Mesenchymal stem cell (in vitro differentiated cells and primary cell): ENCODE measurements around the gene RADIL.

Source experiments
- DNase-seq: peaks from one replicate; pipeline ENCODE4 v3.0.0-alpha.2; 2013
- H2AFZ ChIP-seq: one replicate; pipeline ENCODE4 v1.6.1; 2013; ENCODE audit warnings: low read depth, mild to moderate bottlenecking, control low read depth, inconsistent platforms, low read length, moderate library complexity
- H2AK5ac ChIP-seq: 2 replicates; pipeline ENCODE4 v1.6.1; 2013; ENCODE audit warnings: low read length, moderate library complexity, mild to moderate bottlenecking, inconsistent platforms; ENCODE audit not compliant: severe bottlenecking
- H2BK120ac ChIP-seq: one replicate; pipeline ENCODE4 v1.6.1; 2013; ENCODE audit warnings: low read depth, mild to moderate bottlenecking, inconsistent platforms, low read length, moderate library complexity
- H2BK12ac ChIP-seq, 2 experiments: one replicate each; pipeline ENCODE4 v1.6.1; 2013; ENCODE audit warnings: inconsistent platforms in 2 of 2, low read length in 2 of 2, mild to moderate bottlenecking in 2 of 2, moderate library complexity in 2 of 2, control low read depth in 1 of 2
- H2BK15ac ChIP-seq: one replicate; pipeline ENCODE4 v1.6.1; 2013; ENCODE audit warnings: mild to moderate bottlenecking, low read depth, inconsistent platforms; ENCODE audit not compliant: poor library complexity, severe bottlenecking
- H2BK5ac ChIP-seq: 2 replicates; pipeline ENCODE4 v1.6.1; 2013; ENCODE audit warnings: low read depth, mild to moderate bottlenecking, low read length, control low read depth, inconsistent platforms; ENCODE audit not compliant: poor library complexity, severe bottlenecking
- H3K14ac ChIP-seq, 2 experiments: one replicate each; pipeline ENCODE4 v1.6.1; 2013; ENCODE audit warnings: inconsistent platforms in 2 of 2, low read length in 2 of 2, control low read depth in 1 of 2, mild to moderate bottlenecking in 1 of 2, moderate library complexity in 1 of 2
- H3K18ac ChIP-seq, 2 experiments: one replicate each; pipeline ENCODE4 v1.6.1; 2013; ENCODE audit warnings: inconsistent platforms in 2 of 2, low read length in 2 of 2, control low read depth in 1 of 2, low read depth in 1 of 2, mild to moderate bottlenecking in 1 of 2
- H3K23ac ChIP-seq, 2 experiments: one replicate each; pipeline ENCODE4 v1.6.1; 2013; ENCODE audit warnings: inconsistent platforms in 2 of 2, low read length in 2 of 2, mild to moderate bottlenecking in 2 of 2, moderate library complexity in 2 of 2, control low read depth in 1 of 2
- H3K27ac ChIP-seq: 2 replicates; pipeline ENCODE4 v1.5.1; 2013; ENCODE audit warnings: mild to moderate bottlenecking, moderate library complexity, low read length, control low read depth, inconsistent platforms; ENCODE audit not compliant: poor library complexity, severe bottlenecking
- H3K27me3 ChIP-seq, 2 experiments: 2 replicates each; pipeline versions ENCODE4 v1.6.1 to v1.7.0; 2013; ENCODE audit warnings: low read length in 2 of 2, mild to moderate bottlenecking in 2 of 2, moderate library complexity in 2 of 2, control low read depth in 1 of 2, inconsistent platforms in 1 of 2; ENCODE audit not compliant: control insufficient read depth in 1 of 2, insufficient read depth in 1 of 2
- H3K36me3 ChIP-seq, 2 experiments: 2 replicates each; pipeline versions ENCODE4 v1.6.1 to v1.7.0; 2013; ENCODE audit warnings: low read length in 2 of 2, control low read depth in 1 of 2, inconsistent platforms in 1 of 2, low read depth in 1 of 2, mild to moderate bottlenecking in 1 of 2; ENCODE audit not compliant: insufficient read depth in 2 of 2, control insufficient read depth in 1 of 2
- H3K4ac ChIP-seq, 2 experiments: one replicate each; pipeline ENCODE4 v1.6.1; 2013; ENCODE audit warnings: inconsistent platforms in 2 of 2, low read length in 2 of 2, mild to moderate bottlenecking in 2 of 2, moderate library complexity in 2 of 2, control low read depth in 1 of 2, low read depth in 1 of 2
- H3K4me1 ChIP-seq: 2 replicates; pipeline ENCODE4 v1.6.1; 2013; ENCODE audit warnings: low read depth, low read length, control low read depth; ENCODE audit not compliant: control insufficient read depth, insufficient read depth
- H3K4me2 ChIP-seq: 2 replicates; pipeline ENCODE4 v1.6.1; 2013; ENCODE audit warnings: low read length, mild to moderate bottlenecking, inconsistent platforms; ENCODE audit not compliant: poor library complexity, severe bottlenecking
- H3K4me3 ChIP-seq, 2 experiments: 2 replicates each; pipeline versions ENCODE4 v1.5.1 to v1.7.0; 2013; ENCODE audit warnings: low read length in 2 of 2, mild to moderate bottlenecking in 2 of 2, control low read depth in 1 of 2, low read depth in 1 of 2; ENCODE audit not compliant: insufficient read depth in 1 of 2
- H3K79me1 ChIP-seq: replicated peaks from 2 replicates; pipeline ENCODE4 v1.6.1; 2013; ENCODE audit warnings: mild to moderate bottlenecking, control low read depth, low read length, inconsistent platforms; ENCODE audit not compliant: poor library complexity, severe bottlenecking
- H3K9ac ChIP-seq: 2 replicates; pipeline ENCODE4 v1.7.0; 2013; ENCODE audit warnings: mild to moderate bottlenecking, low read length, moderate library complexity
- H3K9me3 ChIP-seq: 2 replicates; pipeline ENCODE4 v1.7.0; 2013; ENCODE audit warnings: mild to moderate bottlenecking, low read length; ENCODE audit not compliant: control insufficient read depth
- H4K8ac ChIP-seq: one replicate; pipeline ENCODE4 v1.6.1; 2013; ENCODE audit warnings: inconsistent platforms, mild to moderate bottlenecking, low read length, moderate library complexity
- H4K91ac ChIP-seq: one replicate; pipeline ENCODE4 v1.6.1; 2013; ENCODE audit warnings: mild to moderate bottlenecking, low read length, inconsistent platforms
- WGBS: methylation state at CpG from one replicate; pipeline ENCODE4 v1.1.7; 2013; ENCODE audit warnings: mixed read lengths; 5-methylcytosine and 5-hydroxymethylcytosine counted together

The RADIL gene

DNA sequence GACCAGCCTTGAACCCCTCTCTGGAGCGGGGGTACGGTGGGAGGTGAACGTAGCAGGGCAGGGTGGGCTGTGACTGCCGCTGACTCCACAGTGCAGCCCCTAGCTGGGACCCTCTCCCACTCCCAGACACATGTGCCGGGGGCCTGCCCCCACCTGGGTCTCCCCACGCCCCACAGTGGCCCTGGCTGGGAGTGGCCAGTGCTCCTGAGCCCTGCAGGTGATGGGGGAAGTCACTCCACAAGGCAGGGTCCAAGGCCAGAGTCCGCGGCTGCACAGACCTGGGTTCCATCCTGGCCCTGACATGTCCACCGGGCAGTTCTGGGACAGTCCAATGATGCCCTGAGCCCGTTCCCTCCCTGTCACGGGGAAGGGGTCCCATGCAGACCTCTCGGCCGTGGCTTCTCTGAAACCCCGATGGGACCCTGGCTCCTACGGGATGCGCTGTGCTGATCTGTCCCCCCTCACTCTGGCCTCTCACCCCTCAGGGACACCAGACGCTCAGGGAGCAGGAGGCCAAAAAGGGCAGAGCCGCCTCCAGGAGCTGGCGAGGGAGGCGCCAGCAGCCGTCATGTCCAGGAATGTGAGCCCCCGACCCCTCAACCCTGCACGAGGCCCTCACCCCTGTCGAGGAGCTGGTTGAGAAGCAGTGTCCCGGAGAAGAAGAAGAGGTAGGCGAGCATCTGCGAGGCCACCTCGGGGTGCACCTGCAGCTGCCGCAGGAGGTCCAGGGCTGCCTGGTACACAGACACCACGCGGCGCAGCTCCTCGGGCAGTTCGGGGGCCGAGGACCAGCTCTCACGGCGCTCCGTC, 67.7 kb downstream of the RADIL start:
- Histone ChIP-seq H3K4ac (no peak overlapping the region), H3K4me1 (no peaks in the 10 kb centered on the region)
- WGBS = 90% methylated on average over 38 of the region's 38 CpGs

DNA sequence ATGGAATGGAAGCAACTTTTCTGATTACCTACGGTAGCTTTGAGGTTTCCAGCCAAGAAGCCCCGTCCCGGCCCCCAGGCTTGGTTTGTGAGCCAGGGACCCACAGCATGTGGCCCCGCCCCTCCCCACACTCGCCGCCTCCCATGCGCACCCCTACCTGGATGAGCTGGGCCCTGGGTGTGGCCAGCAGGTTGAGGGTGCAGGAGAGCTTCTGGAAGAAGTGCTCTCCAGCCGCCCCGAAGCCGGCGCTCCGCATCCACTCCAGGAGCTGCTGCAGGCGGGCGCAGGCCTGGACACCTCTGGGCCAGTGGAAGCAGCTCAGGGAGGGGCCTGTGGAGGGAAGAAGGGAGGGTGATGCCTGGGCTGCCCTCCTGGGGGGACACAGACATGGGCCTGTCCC, 68.4 kb downstream of the RADIL start:
- Histone ChIP-seq H3K36me3 (no peaks in the 10 kb centered on the region), H3K27ac (no peak overlapping the region), H4K8ac (no peak overlapping the region), H2BK120ac (no peak overlapping the region), H2AFZ (no peak overlapping the region), H2AK5ac (no peak overlapping the region), H4K91ac (no peak overlapping the region), H2BK12ac (no peak overlapping the region), H3K14ac (no peak overlapping the region), H3K23ac (no peak overlapping the region), H3K18ac (no peak overlapping the region), H3K9ac (no peak overlapping the region), H3K79me1 (no peaks in the 10 kb centered on the region), H2BK15ac (no peak overlapping the region), H3K4me2 (no peak overlapping the region), H3K27me3 (peaks cover 13 to 27% of the 10 kb centered on the region in 2 experiments), H3K4me3 (no peak overlapping the region), H3K4me1 (no peaks in the 10 kb centered on the region), H3K4ac (no peak overlapping the region), H3K9me3 (peaks cover 12% of the 10 kb centered on the region), H2BK5ac (no peak overlapping the region)
- DNase-seq = no peak
- WGBS = 95% methylated on average over 14 of the region's 14 CpGs

More for the DNA sequence above, 67.7 kb downstream of the RADIL start:
- Histone ChIP-seq H3K23ac (no peak overlapping the region), H3K36me3 (no peaks in the 10 kb centered on the region), H4K91ac (no peak overlapping the region), H2BK5ac (no peak overlapping the region), H3K27ac (no peak overlapping the region), H3K9ac (no peak overlapping the region), H2AK5ac (no peak overlapping the region), H2BK12ac (no peak overlapping the region), H3K4me3 (no peak overlapping the region), H3K9me3 (peaks cover 12% of the 10 kb centered on the region), H2AFZ (no peak overlapping the region), H2BK15ac (no peak overlapping the region), H3K27me3 (peaks cover 15 to 28% of the 10 kb centered on the region in 2 experiments), H3K18ac (no peak overlapping the region), H2BK120ac (no peak overlapping the region), H3K14ac (no peak overlapping the region), H4K8ac (no peak overlapping the region), H3K4me2 (no peak overlapping the region), H3K79me1 (no peaks in the 10 kb centered on the region)
- no peak for DNase-seq

DNA sequence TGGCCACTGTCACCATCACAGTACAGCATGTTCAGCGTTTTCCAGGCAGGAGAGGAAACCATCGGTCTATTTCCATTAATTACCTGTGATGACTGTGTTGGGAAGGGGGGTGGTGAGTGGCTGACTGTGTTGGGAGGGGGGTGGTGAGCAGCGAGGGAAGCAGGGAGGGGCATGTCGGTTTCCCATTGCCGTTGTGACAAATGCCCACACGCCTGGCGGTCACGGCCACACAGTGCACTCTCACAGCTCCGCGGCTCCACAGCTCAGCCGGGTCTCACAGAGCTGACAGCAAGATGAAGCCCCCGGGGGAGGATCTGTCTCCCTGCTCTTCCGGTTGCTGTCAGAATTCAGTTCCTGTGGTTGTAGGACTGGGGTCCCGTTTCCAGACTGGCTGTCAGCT, 69.1 kb downstream of the RADIL start:
- no peak for DNase-seq
- Histone ChIP-seq H2AK5ac (no peak overlapping the region), H2BK120ac (no peak overlapping the region), H3K4me1 (no peaks in the 10 kb centered on the region), H3K23ac (no peak overlapping the region), H4K91ac (no peak overlapping the region), H3K4ac (no peak overlapping the region), H2BK5ac (no peak overlapping the region), H3K14ac (no peak overlapping the region), H3K18ac (no peak overlapping the region), H3K9me3 (peaks cover 12% of the 10 kb centered on the region), H2BK12ac (no peak overlapping the region), H3K36me3 (no peaks in the 10 kb centered on the region), H3K4me2 (no peak overlapping the region), H2BK15ac (no peak overlapping the region), H3K27ac (no peak overlapping the region), H3K27me3 (peaks cover 6 to 21% of the 10 kb centered on the region in 2 experiments), H4K8ac (no peak overlapping the region), H3K4me3 (no peak overlapping the region), H3K79me1 (no peaks in the 10 kb centered on the region), H3K9ac (no peak overlapping the region), H2AFZ (no peak overlapping the region)
- 92% methylated on average over 14 of the region's 14 CpGs for WGBS

DNA sequence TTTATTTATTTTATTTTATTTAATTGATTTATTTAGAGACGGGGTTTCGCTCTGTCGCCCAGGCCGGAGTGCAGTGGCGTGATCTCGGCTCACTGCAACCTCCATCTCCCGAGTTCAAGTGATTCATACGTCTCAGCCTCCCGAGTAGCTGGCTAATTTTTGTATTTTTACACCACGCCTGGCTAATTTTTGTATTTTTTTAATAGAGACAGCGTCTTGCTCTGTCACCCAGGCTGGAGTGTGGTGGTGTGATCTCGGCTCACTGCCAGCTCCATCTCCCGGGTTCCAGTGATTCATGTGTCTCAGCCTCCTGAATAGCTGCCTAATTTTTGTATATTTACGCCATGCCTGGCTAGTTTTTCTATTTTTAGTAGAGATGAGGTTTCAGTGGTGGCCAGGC, 73.8 kb downstream of the RADIL start:
- no peak for DNase-seq
- 92% methylated on average over 14 of the region's 14 CpGs for WGBS

More for the DNA sequence above, 73.8 kb downstream of the RADIL start:
- Histone ChIP-seq H3K4me3 (no peak overlapping the region), H2BK12ac (no peak overlapping the region), H3K9me3 (peaks cover 12% of the 10 kb centered on the region), H2AFZ (no peak overlapping the region), H3K9ac (no peak overlapping the region), H4K8ac (no peak overlapping the region), H2BK5ac (no peak overlapping the region), H3K79me1 (no peaks in the 10 kb centered on the region), H2AK5ac (no peak overlapping the region), H3K23ac (no peak overlapping the region), H2BK15ac (no peak overlapping the region), H3K14ac (no peak overlapping the region), H4K91ac (no peak overlapping the region), H3K4ac (no peak overlapping the region), H3K18ac (no peak overlapping the region), H3K4me2 (no peak overlapping the region), H3K27me3 (peaks cover 9 to 48% of the 10 kb centered on the region in 2 experiments), H3K36me3 (no peaks in the 10 kb centered on the region), H3K4me1 (peaks cover 6% of the 10 kb centered on the region), H2BK120ac (no peak overlapping the region), H3K27ac (no peak overlapping the region)
